Cardiac fibroblast (primary cell): ENCODE results near the gene RHD.
"Not testable (repeated sequence)": the region's sequence is repeated elsewhere in the genome, so short reads cannot be mapped to it uniquely, and the experiment has no call there.

ENCODE experiments used
- DNase-seq, 2 donors: peaks; one replicate each; pipeline versions ENCODE4 v3.0.0 to v3.0.0-alpha.2; 2010; ENCODE audit warnings: low read depth in 2 of 2
- H3K4me3 ChIP-seq, 2 donors: replicated peaks in 1 of 2; 1 replicate in 1 of 2; 2 replicates in 1 of 2; pipeline ENCODE4 v1.5.1; 2011; ENCODE audit warnings: low read depth in 2 of 2, low read length in 2 of 2, mild to moderate bottlenecking in 2 of 2, moderate library complexity in 1 of 2
- CTCF ChIP-seq: IDR thresholded peaks from one replicate; pipeline ENCODE4 v1.5.1; 2011; ENCODE audit warnings: low read depth, mild to moderate bottlenecking, low read length, inconsistent platforms

RHD gene

GRCh38 chr1:25247829-25248754 lies 24.2 kb upstream of the RHD start:
- TF ChIP-seq CTCF = no peak
- peak overlapping the region; percentile 78 to 99 for H3K4me3 ChIP-seq
- no peak for DNase-seq

- DNase-seq = peak in 1 of 2 donors; percentile 40
- no peak for TF ChIP-seq CTCF
- H3K4me3 ChIP-seq = no peak overlapping the region
Observed at GRCh38 chr1:25253911-25254310, 18.4 kb upstream of the RHD start.

- TF ChIP-seq CTCF = no peak
- no peak for DNase-seq
- no peak overlapping the region for H3K4me3 ChIP-seq
Observed at GRCh38 chr1:25255706-25256577, 16.4 kb upstream of the RHD start.

GRCh38 chr1:25256578-25256965 lies 15.7 kb upstream of the RHD start:
- H3K4me3 ChIP-seq = no peak overlapping the region
- TF ChIP-seq CTCF = no peak
- no peak for DNase-seq

GRCh38 chr1:25257196-25257595 lies 15.1 kb upstream of the RHD start:
- H3K4me3 ChIP-seq = no peak overlapping the region
- no peak for TF ChIP-seq CTCF
- peak in 1 of 2 donors; percentile 52 for DNase-seq

- peak; percentile 22 for TF ChIP-seq CTCF
- not testable (repeated sequence) for H3K4me3 ChIP-seq
- DNase-seq = peak; percentile 51 to 65
Observed at GRCh38 chr1:25259813-25260212, 12.5 kb upstream of the RHD start.

GRCh38 chr1:25260336-25260735 lies 12.0 kb upstream of the RHD start:
- not testable (repeated sequence) for H3K4me3 ChIP-seq, DNase-seq

- peak overlapping the region; percentile 54 to 59 for H3K4me3 ChIP-seq
- not testable (repeated sequence) for DNase-seq
Observed at GRCh38 chr1:25266554-25267287, 5.6 kb upstream of the RHD start.

- DNase-seq = peak; percentile 70 to 83
- peak overlapping the region; percentile 57 to 61 for H3K4me3 ChIP-seq
Observed at GRCh38 chr1:25267288-25268142, 4.8 kb upstream of the RHD start.
